Stimulated activated CD8-positive, alpha-beta memory T cell treated with anti-CD3 and anti-CD28 coated beads, Interleukin-12 subunit alpha, Interleukin-12 subunit beta, amount 100 ng/mL, for 4 hours (primary cell): Measurements from ENCODE around the gene FRK.

Experiments
- DNase-seq: peaks from one replicate; pipeline ENCODE4 v3.0.0-alpha.2; 2020; ENCODE audit warnings: low read depth

The FRK gene

DNA sequence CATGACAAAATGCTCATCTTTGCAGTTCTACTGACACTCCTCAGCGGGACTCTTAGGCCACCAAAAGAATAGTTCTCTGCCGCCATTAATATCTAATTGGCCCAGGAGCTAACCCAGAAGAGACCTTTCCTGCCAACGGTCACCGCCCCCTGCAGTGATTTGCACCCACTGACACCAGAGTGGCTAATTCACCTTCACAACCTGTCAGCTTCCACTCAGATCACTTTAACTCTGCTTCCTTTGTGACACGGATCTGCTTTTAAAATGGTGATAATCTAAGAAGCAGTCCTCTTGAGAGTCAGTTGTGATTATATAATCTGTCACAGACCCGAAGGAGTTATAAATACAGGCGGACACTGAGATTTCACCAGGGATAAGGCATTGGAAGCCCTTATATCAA lies 172.8 kb downstream of the FRK start:
- DNase-seq, result no peak

GRCh38 chr6:115885636-115886366 lies 174.9 kb downstream of the FRK start:
- no peak for DNase-seq

DNA sequence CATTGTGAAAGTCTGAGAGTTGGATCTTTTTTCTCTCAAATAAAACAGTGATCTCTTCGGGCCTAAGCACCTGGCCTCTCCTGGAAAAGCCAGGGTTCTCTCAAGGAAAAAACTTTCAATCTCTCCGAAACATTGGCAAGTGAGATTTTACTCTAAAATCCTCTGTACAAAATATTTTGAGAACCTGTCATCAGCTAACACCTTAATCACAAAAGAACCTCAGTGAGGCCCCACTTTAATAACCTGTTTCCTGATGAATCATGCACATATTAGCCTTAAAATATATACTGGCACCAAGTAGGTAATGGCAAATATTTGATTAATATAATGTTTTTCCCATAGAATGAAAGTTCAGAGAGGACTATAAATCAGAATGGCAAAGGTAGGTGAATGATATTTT lies 177.9 kb downstream of the FRK start:
- DNase-seq, result no peak

DNA sequence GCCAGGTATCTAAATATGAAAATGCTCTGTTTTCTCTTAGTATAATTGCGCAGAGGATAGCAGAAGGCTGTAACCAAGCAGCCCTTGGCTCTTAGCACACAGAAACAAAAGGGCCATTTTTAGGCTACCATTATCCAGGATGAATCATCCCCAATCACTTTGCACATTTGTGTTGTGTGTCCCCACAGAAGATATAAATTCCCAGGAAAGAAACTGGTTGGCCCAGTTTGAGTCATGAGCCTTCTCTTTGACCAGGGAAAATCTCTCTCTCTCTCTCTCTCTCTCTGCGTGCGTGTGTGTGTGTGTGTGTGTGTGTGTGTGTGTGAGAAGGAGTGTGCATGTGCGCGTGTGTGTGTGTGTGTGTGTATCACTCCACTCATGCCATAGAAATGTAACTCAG lies 178.5 kb downstream of the FRK start:
- no peak for DNase-seq
